ENCODE data around the gene ANKRD44.

Gene ANKRD44

DNA sequence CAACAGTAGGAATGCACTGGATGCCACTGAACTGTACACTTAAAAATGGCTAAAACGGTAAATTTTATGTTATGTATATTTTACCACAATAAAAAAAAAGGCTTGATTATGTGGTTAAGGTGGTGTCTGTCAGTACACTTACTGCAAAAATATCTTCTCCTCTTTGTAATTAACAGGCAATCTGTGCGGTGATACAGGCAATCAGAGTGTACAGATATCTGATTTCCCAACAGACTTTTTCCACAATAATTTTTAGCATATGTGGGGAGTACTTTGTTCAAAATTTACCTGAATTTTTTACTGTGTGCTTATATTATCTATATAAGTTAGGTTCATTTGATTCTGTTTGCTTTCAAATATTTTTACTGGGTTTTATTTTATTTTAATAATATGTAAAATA, 209.1 kb downstream of the ANKRD44 start:
- no peak for DNase-seq

GRCh38 chr2:197097578-197098366, 212.8 kb downstream of the ANKRD44 start:
- no peak for DNase-seq

DNA sequence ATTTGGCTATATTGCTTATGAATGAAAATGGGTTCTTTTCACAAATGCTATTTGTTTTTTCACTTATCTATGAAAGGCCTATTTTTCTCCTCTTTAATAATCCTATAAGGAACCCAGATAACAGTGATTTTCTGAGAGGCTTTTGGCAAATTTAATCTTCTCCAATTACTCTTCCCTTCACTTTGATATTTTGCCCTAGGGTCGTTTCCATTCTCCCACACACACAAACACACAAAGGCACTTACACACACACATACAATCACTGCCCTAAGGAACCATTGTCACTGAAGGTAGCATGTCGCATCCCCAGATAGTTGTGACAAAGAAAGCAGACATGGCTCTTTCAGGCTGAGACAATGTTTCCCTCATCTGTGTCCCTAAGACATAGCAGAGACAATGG, 213.9 kb downstream of the ANKRD44 start:
- DNase-seq = no peak

DNA sequence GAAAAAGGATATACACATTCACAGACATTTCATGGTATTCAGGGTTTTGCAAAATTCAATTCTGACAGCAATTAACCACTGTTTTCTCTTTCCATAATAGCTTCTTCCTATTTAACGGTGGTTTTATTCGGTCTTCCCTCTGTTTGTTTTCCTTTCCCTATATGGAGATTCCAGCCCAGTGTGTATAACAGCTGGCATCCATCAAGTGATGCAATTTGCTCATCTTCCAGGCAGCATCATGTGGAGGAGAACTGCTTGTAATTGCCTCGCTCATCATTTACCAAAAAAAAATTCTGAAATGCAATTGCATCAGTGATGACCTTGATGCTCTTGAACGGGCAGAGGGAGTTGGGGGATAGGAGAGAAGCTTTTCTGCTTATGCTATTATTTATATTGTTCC, 218.1 kb downstream of the ANKRD44 start:
- no peak for DNase-seq

GRCh38 chr2:197090742-197091367, 219.7 kb downstream of the ANKRD44 start:
- DNase-seq = peak; percentile 88

DNA sequence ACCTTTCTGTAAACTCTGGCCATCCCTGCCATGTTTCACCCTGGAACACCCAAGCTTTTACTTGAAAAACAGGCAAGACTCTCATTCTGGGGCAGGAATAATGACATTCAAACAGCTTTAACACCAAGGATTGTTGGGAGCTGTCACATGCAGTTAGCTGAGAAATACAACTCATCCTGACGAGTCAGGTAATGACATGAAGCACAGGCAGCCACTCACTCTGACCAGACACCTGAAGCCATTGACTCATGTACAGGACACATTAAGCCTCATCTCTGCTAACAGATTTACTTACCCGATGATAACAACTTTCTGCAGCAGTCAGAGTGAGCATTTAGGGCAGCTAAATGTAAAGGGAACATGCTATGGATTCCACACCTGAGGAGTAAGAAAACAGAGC, 220.9 kb downstream of the ANKRD44 start:
- DNase-seq = no peak

DNA sequence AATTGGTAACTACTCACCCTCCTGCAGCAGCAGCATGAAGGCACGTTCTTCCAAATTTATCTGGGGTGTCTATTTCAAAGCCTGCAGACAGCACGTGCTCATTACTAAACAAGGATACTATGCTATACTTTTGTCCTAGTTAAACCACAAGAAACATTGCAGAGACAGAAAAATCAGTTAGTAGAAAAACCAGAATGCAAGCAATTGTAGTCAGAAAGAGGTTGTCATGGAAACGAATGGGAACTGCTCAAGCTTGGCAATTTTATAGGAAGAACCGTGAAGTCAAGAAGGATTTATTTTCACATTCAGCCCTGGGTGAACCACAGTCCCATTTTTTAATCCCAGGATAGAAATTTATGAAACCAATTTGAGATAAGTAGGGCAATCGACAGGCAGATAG, 221.9 kb downstream of the ANKRD44 start:
- DNase-seq = peak; percentile 10

DNA sequence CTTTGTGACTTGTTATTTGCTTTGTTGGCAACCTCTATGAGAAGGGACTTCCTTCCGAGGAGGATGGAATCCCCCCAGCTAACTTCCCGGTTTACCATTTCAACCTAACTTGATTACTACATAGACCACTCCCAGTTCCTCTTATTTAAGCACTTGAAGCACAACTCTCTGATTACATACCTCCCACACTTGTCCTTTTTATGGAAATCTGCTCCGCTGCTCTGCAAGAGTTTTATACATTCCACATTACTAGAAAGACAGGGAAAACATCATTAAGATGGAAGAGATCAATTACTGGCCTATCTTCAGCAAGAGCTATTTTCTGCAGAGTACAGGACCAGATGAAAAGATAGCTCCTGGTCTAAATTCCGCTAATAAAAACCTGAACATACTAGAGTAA, 224.1 kb downstream of the ANKRD44 start:
- no peak for DNase-seq

DNA sequence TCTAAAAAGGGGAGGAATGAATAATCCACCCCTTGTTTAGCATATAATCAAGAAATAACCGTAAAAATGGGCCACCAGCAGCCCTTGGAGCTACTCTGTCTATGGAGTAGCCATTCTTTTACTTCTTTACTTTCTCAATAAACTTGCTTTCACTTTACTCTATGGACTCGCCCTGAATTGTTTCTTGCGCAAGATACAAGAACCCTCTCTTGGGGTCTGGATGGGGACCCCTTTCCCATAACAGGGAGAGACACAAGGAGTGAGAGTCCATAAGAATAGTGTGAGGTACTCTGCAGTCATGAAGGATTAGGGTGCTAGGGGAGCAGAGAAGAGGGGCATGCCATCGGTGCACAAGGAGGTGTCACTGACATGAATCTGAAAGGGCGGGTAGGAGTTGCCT, 224.9 kb downstream of the ANKRD44 start:
- no peak for DNase-seq

GRCh38 chr2:197081294-197081693, 229.3 kb downstream of the ANKRD44 start:
- DNase-seq = no peak

- DNase-seq = no peak
These were observed 229.9 kb downstream of the ANKRD44 start for GRCh38 chr2:197080578-197081216.

DNA sequence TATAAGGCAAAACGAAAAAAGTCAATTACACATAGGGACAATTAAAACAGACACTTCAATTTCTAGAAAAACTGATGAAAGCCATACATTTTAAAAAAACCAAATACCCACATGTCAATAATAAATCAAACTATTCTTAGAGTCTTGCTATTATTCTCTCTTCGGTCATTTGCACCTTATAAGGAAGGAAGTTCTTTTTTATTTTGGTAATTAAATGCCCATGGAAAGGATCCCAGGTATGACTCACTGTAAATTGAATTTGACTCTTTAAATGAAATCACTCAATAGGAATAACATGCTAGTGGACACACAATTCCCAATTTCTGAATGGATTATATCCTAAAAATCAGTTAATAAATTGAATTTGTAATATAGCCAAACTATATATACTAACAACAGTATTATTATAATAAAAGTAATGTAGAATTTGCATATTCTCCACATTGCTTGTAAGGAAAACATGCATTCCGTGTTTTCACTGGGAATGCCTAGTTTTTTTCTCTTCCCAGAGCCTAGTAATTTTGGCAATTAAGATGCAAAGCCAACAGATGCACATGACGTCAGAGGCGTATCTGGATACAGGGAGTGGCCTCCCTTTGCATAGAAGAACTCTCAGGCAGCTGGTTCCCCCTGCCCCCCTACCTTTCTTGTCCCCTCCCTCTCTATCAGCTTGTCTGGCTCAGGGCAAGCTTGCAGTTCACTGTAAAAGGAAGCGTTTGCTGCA, 230.6 kb downstream of the ANKRD44 start:
- DNase-seq = no peak

GRCh38 chr2:197079414-197079813, 231.2 kb downstream of the ANKRD44 start:
- no peak for DNase-seq

DNA sequence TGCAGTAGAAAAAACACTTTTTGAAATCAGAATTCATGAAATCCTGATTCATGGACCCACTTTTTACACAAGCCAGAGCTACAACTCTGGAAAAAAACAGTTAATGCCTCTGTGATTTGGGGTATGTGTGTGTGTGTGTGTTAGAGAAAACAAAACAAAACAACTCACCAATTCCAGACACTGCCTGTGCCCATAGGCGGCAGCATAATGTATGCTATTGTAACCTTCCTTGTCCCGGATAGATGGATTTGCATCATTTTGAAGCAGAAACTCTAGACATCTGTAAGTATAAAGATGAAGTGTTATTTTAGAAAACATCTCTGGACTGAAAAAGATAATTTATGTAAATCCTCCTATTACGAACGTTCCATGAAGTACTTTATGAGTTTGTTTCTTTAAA, 232.0 kb downstream of the ANKRD44 start:
- no peak for DNase-seq

DNA sequence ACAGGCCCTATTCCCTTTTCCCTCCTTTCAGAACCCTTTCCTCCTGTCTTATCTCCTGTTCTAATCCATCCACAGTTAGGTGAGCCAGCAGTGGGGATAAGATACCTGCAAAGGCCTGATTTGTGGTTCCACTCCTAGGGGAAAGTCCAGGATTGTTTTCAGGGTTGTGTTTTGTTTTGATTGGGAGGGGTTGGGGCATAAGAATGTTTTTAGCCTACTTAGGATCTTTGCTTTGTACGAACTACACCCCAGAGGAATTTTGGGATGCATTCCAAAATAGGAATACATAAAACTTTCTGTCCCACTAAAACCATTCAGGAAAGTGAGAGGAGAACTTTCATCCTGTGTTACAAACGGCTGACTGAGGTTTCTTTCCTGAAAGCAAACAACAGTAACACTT, 233.2 kb downstream of the ANKRD44 start:
- no peak for DNase-seq

- no peak for DNase-seq
These were observed 233.9 kb downstream of the ANKRD44 start for GRCh38 chr2:197076652-197077051.

GRCh38 chr2:197075754-197076337, 234.7 kb downstream of the ANKRD44 start:
- no peak for DNase-seq

GRCh38 chr2:197075281-197075680, 235.3 kb downstream of the ANKRD44 start:
- DNase-seq = no peak

GRCh38 chr2:197073701-197074433, 236.7 kb downstream of the ANKRD44 start:
- DNase-seq = no peak

- DNase-seq = no peak
These were observed 237.3 kb downstream of the ANKRD44 start for GRCh38 chr2:197073270-197073669.

DNA sequence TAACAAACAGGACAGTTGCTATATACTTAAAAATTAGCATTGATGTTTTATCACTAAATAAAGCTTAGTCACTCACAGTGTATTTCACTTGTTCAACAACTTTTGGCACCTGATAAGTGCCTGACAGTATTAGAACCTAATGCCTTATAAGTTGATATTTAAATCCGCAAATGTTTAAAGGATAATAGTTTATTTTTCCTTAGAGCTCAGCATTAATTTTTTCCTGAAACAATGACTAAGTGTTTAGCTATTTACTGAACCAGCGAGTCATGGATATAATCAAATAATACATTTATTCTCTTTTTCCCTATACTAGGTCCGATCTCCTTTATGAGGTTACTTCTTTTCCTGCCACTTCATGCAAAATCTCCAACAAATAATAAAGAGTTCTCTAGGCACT, 238.0 kb downstream of the ANKRD44 start:
- no peak for DNase-seq

- DNase-seq = no peak
These were observed 238.7 kb downstream of the ANKRD44 start for GRCh38 chr2:197071790-197072436.

All from DMS79 (cell line).